ENCODE results near the gene DPYSL4.

The DPYSL4 gene

GRCh38 chr10:132234860-132235259 is 48.1 kb downstream of the DPYSL4 start:
- Histone ChIP-seq H3K9ac (no peak overlapping the region), H3K79me2 (ENCODE audit: insufficient read depth, low read depth) (no peaks in the 10 kb centered on the region), H3K27ac (no peak overlapping the region), H3K4me1 (ENCODE audit: low read depth, poor library complexity, severe bottlenecking) (no peaks in the 10 kb centered on the region), H3K4me2 (no peak overlapping the region), H3K27me3 (ENCODE audit: insufficient read depth, low read depth) (peaks cover 47% of the 10 kb centered on the region; the same call in 1 of the 2 replicates), H4K20me1 (ENCODE audit: insufficient read depth) (no peaks in the 10 kb centered on the region), H3K36me3 (ENCODE audit: insufficient read depth) (no peaks in the 10 kb centered on the region), H2AFZ (ENCODE audit: low read depth) (no peak overlapping the region), H3K4me3 (IDR thresholded peaks at IDR 0.05; ENCODE audit: insufficient read depth, low read depth, low read length) (no peak overlapping the region)
- TF ChIP-seq, protein P1, sequence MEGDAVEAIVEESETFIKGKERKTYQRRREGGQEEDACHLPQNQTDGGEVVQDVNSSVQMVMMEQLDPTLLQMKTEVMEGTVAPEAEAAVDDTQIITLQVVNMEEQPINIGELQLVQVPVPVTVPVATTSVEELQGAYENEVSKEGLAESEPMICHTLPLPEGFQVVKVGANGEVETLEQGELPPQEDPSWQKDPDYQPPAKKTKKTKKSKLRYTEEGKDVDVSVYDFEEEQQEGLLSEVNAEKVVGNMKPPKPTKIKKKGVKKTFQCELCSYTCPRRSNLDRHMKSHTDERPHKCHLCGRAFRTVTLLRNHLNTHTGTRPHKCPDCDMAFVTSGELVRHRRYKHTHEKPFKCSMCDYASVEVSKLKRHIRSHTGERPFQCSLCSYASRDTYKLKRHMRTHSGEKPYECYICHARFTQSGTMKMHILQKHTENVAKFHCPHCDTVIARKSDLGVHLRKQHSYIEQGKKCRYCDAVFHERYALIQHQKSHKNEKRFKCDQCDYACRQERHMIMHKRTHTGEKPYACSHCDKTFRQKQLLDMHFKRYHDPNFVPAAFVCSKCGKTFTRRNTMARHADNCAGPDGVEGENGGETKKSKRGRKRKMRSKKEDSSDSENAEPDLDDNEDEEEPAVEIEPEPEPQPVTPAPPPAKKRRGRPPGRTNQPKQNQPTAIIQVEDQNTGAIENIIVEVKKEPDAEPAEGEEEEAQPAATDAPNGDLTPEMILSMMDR (conservative IDR thresholded peaks at IDR 0.05; ENCODE audit: low read depth, low read length): no peak

DNA sequence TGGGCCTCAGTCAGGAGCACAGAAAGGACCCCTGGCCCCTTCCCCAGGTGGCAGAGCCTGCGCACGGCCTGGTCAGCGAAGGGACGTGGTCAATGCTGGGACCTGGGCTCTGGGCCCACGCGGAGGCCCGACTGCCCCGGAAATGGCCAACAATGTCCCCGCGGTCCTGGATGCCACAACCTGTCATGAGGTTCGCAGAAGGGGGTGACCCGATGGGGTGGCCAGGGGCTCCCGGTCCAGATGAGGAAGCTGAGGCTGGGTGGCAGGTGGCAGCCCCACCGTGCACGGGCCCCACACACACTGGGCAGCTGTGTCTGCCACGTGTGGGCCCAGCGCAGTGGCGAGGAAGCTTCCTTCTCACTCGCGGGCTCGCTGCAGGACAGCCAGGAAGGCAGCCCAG is 49.4 kb downstream of the DPYSL4 start:
- H4K20me1 ChIP-seq (ENCODE audit: insufficient read depth): no peaks in the 10 kb centered on the region
- no peaks in the 10 kb centered on the region for H3K36me3 ChIP-seq (ENCODE audit: insufficient read depth)
- H3K27ac ChIP-seq: no peak overlapping the region
- no peak overlapping the region for H3K4me2 ChIP-seq
- TF ChIP-seq, protein P1 (conservative IDR thresholded peaks at IDR 0.05; ENCODE audit: low read depth, low read length): no peak
- no peaks in the 10 kb centered on the region for H3K79me2 ChIP-seq (ENCODE audit: insufficient read depth, low read depth)
- H3K9ac ChIP-seq: no peak overlapping the region
- peaks cover 53% of the 10 kb centered on the region; the same call in 1 of the 2 replicates for H3K27me3 ChIP-seq (ENCODE audit: insufficient read depth, low read depth)
- no peaks in the 10 kb centered on the region for H3K4me1 ChIP-seq (ENCODE audit: low read depth, poor library complexity, severe bottlenecking)
- H2AFZ ChIP-seq (ENCODE audit: low read depth): no peak overlapping the region
- H3K4me3 ChIP-seq (IDR thresholded peaks at IDR 0.05; ENCODE audit: insufficient read depth, low read depth, low read length): no peak overlapping the region

- H3K27ac ChIP-seq: no peak overlapping the region
- no peak overlapping the region for H3K4me2 ChIP-seq
- H4K20me1 ChIP-seq (ENCODE audit: insufficient read depth): no peaks in the 10 kb centered on the region
- H3K36me3 ChIP-seq (ENCODE audit: insufficient read depth): no peaks in the 10 kb centered on the region
- peaks cover 53% of the 10 kb centered on the region; the same call in 1 of the 2 replicates for H3K27me3 ChIP-seq (ENCODE audit: insufficient read depth, low read depth)
- no peaks in the 10 kb centered on the region for H3K4me1 ChIP-seq (ENCODE audit: low read depth, poor library complexity, severe bottlenecking)
- TF ChIP-seq, protein P1 (conservative IDR thresholded peaks at IDR 0.05; ENCODE audit: low read depth, low read length): no peak
- H3K79me2 ChIP-seq (ENCODE audit: insufficient read depth, low read depth): no peaks in the 10 kb centered on the region
- H3K9ac ChIP-seq: no peak overlapping the region
- no peak overlapping the region for H2AFZ ChIP-seq (ENCODE audit: low read depth)
- H3K4me3 ChIP-seq (IDR thresholded peaks at IDR 0.05; ENCODE audit: insufficient read depth, low read depth, low read length): no peak overlapping the region
Measured at GRCh38 chr10:132236881-132237280, 50.1 kb downstream of the DPYSL4 start.

DNA sequence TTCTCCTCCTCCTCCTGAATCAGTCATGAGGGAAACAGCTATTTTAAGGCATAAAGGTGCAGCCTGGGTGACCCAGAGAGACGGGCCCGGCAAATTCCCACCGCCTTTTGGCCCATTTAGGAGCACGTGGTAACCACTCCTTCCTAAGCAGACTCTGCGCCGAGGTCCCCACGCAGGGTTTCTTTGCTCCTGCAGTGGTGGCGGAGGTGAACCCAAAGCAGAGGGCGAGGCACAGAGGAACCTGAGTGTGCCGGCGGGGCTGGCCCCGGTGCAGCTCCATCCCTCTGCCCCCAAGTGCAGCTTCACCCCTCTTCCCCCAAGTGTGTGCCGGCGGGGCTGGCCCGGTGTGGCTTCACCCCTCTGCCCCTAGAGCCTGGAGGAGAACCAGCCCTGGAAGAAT is 50.6 kb downstream of the DPYSL4 start:
- H3K36me3 ChIP-seq (ENCODE audit: insufficient read depth): no peaks in the 10 kb centered on the region
- H2AFZ ChIP-seq (ENCODE audit: low read depth): no peak overlapping the region
- no peaks in the 10 kb centered on the region for H3K4me1 ChIP-seq (ENCODE audit: low read depth, poor library complexity, severe bottlenecking)
- peaks cover 54% of the 10 kb centered on the region; the same call in 1 of the 2 replicates for H3K27me3 ChIP-seq (ENCODE audit: insufficient read depth, low read depth)
- TF ChIP-seq, protein P1 (conservative IDR thresholded peaks at IDR 0.05; ENCODE audit: low read depth, low read length): no peak
- H3K79me2 ChIP-seq (ENCODE audit: insufficient read depth, low read depth): no peaks in the 10 kb centered on the region
- no peak overlapping the region for H3K27ac ChIP-seq
- H3K9ac ChIP-seq: no peak overlapping the region
- H3K4me2 ChIP-seq: no peak overlapping the region
- no peak overlapping the region for H3K4me3 ChIP-seq (IDR thresholded peaks at IDR 0.05; ENCODE audit: insufficient read depth, low read depth, low read length)
- H4K20me1 ChIP-seq (ENCODE audit: insufficient read depth): no peaks in the 10 kb centered on the region
